Keratinocyte (primary cell): Measurements from ENCODE around the gene NUAK1.

Experiments used
- EZH2 ChIP-seq: IDR thresholded peaks from one replicate; pipeline ENCODE4 v1.6.1; 2012; ENCODE audit warnings: inconsistent platforms, mild to moderate bottlenecking, low read length, moderate library complexity
- TF ChIP-seq, protein P1 (sequence below), 3 experiments: IDR thresholded peaks in 1 of 3; conservative IDR thresholded peaks in 1 of 3; optimal IDR thresholded peaks in 1 of 3; 2 replicates in 2 of 3; 3 replicates in 1 of 3; pipeline versions ENCODE3 to v1.5.1; 2011; ENCODE audit warnings: low read length in 3 of 3, mild to moderate bottlenecking in 3 of 3, moderate library complexity in 2 of 3, control low read depth in 1 of 3, inconsistent platforms in 1 of 3; ENCODE audit not compliant: insufficient read depth in 2 of 3; ENCODE audit errors: extremely low read depth in 1 of 3

DNA sequence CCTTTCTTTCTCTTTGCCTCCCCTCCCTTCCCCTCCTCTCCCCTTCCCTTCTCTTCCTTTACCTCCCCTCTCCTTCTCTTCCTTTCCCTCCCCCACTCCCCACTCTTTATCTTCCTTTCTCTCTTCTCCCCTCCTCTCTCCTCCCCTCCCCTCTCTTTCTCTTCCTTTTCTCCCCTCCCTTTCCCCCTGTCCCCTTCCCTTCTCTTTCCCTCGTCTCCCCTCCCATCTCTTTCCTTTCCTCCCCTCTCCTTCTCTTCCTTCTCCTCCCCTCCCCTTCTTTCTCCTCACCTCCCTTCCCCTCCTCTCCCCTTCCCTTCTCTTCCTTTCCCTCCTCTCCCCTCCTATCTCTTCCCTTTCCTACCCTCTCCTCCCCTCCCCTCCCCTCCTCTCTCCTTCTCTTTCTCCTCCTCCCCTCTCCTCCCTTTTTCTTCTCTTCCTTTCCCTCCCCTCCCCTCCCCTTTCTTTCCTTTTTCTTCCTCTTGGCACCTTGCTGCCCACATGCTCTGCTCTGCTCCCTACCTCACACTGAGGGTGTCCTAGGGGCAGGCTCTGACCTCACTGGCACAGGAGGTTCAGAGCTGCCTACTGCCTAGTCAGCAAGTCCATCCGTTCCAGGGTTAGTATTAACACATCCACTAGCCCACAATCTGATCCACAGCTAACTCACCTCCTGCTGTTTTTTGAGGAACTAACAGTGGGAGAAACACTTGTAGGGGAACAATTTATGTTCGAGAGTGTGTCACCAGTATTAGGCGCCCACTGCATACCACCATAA is 101.0 kb downstream of the NUAK1 start:
- TF ChIP-seq, protein P1, sequence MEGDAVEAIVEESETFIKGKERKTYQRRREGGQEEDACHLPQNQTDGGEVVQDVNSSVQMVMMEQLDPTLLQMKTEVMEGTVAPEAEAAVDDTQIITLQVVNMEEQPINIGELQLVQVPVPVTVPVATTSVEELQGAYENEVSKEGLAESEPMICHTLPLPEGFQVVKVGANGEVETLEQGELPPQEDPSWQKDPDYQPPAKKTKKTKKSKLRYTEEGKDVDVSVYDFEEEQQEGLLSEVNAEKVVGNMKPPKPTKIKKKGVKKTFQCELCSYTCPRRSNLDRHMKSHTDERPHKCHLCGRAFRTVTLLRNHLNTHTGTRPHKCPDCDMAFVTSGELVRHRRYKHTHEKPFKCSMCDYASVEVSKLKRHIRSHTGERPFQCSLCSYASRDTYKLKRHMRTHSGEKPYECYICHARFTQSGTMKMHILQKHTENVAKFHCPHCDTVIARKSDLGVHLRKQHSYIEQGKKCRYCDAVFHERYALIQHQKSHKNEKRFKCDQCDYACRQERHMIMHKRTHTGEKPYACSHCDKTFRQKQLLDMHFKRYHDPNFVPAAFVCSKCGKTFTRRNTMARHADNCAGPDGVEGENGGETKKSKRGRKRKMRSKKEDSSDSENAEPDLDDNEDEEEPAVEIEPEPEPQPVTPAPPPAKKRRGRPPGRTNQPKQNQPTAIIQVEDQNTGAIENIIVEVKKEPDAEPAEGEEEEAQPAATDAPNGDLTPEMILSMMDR (optimal IDR thresholded peaks at IDR 0.05 in 1 of 3, IDR thresholded peaks at IDR 0.05 in 1 of 3, conservative IDR thresholded peaks at IDR 0.05 in 1 of 3; ENCODE audit: extremely low read depth in 1 of 3, insufficient read depth in 2 of 3, low read length in 3 of 3) = no peak
- TF ChIP-seq EZH2 = no peak
